ENCODE results near the gene CDC42BPG. TPM values are rescaled to one million over a fixed set of nuclear protein-coding genes. Genes with fewer than 3 reads are reported as not detected.

The CDC42BPG gene
- total RNA-seq, 1 experiment from 2014 or later: 30.1 TPM

GRCh38 chr11:64888729-64889511 lies 44.5 kb upstream of the CDC42BPG start (continued):
- TF ChIP-seq ZBTB33 (IDR thresholded peaks at IDR 0.05; ENCODE audit: extremely low read depth, insufficient replicate concordance, low read length) (no peak), SIN3A (IDR thresholded peaks at IDR 0.05; ENCODE audit: low read depth) (no peak), YY1 (IDR thresholded peaks at IDR 0.05; ENCODE audit: extremely low read depth, insufficient replicate concordance, low read depth, low read length) (no peak), ZFX (IDR thresholded peaks at IDR 0.05) (no peak), EZH2 (IDR thresholded peaks at IDR 0.05) (no peak), POLR2AphosphoS5 (IDR thresholded peaks at IDR 0.05; ENCODE audit: low read depth, low read length) (no peak), MAX (IDR thresholded peaks at IDR 0.05) (no peak), CEBPB (IDR thresholded peaks at IDR 0.05; ENCODE audit: low read depth) (no peak)

- H3K27me3 ChIP-seq (ENCODE audit: insufficient read depth, low read length): no peaks in the 10 kb centered on the region
- no peak for TF ChIP-seq FOSL1 (IDR thresholded peaks at IDR 0.05; ENCODE audit: low read depth)
- no peak for TF ChIP-seq ZBTB33 (IDR thresholded peaks at IDR 0.05; ENCODE audit: extremely low read depth, insufficient replicate concordance, low read length)
- no peak for TF ChIP-seq EZH2 (IDR thresholded peaks at IDR 0.05)
- TF ChIP-seq EZH2phosphoT487 (IDR thresholded peaks at IDR 0.05; ENCODE audit: borderline replicate concordance): no peak
- no peaks in the 10 kb centered on the region for H4K20me1 ChIP-seq (ENCODE audit: insufficient read depth)
- H3K4me2 ChIP-seq (ENCODE audit: low read length): peak overlapping the region; percentile 89
- ChIA-PET CTCF (interaction anchor here (0.6 to 10.8 kb wide), 17 partner anchors 9 to 119 kb away, joined by 3 to 112 read pairs (median 4); partner anchors contain the start of genes BATF2, CDC42BPG, EHD1 and PPP2R5B), POLR2A (interaction anchor here (1.0 to 1.4 kb wide), 2 partner anchors 33 to 39 kb away, joined by 3 to 9 read pairs; no protein-coding TSS in a partner anchor), RAD21 (ENCODE audit: low non-redundant PET in 1 of 2, low total read pairs in 2 of 2, uncharacterized antibody in 2 of 2, unreplicated experiment in 2 of 2) (interaction anchor here (0.7 to 1.2 kb wide), 3 partner anchors 40 to 41 kb away, joined by 3 to 4 read pairs (median 3); no protein-coding TSS in a partner anchor)
- H2AFZ ChIP-seq (ENCODE audit: low read depth, low read length, poor library complexity, severe bottlenecking): peak overlapping the region; percentile 99
- ATAC-seq (no peak), DNase-seq (ENCODE audit: low read depth, low spot score) (no peak)
- no peaks in the 10 kb centered on the region for H3K79me2 ChIP-seq (ENCODE audit: insufficient read depth, low read length)
- H3K9ac ChIP-seq (ENCODE audit: low read length): peak overlapping the region; percentile 54
- intact Hi-C loops (cut with micrococcal nuclease): loop anchor here (5.0 kb wide), 1 partner anchor 101 kb away; no protein-coding TSS in a partner anchor
- no peaks in the 10 kb centered on the region for H3K36me3 ChIP-seq (ENCODE audit: control insufficient read depth in 1 of 2, insufficient read depth in 2 of 2, low read length in 2 of 2)
- H3K4me3 ChIP-seq (replicated peaks in 1 of 2; ENCODE audit: low read depth in 1 of 2, low read length in 2 of 2): peak overlapping the region in 1 of 2 experiments; percentile 51; a peak in 3 of 4 replicates
- H3K27ac ChIP-seq (ENCODE audit: low read depth, low read length): peak overlapping the region; percentile 40; the same call in 1 of the 2 replicates
- H3K9me3 ChIP-seq (ENCODE audit: control insufficient read depth in 1 of 2, insufficient read depth in 1 of 2, low read depth in 1 of 2, low read length in 2 of 2): no peaks in the 10 kb centered on the region
- BruUV-seq (replicated peaks): no TSS peak
- H3K9me2 ChIP-seq (ENCODE audit: insufficient read depth): no peaks in the 10 kb centered on the region
- H3K4me1 ChIP-seq (ENCODE audit: control insufficient read depth in 1 of 2, insufficient read depth in 2 of 2, low read length in 2 of 2): peaks cover 7 to 34% of the 10 kb centered on the region in 2 experiments; a peak in 3 of 4 replicates
Observed at GRCh38 chr11:64888406-64888728, 43.9 kb upstream of the CDC42BPG start.
